HG03095 (cell line): ENCODE measurements around the gene ITSN1.

Source experiments
- ATAC-seq: cut with Tn5 transposase; IDR thresholded peaks from one replicate; pipeline ENCODE4 v1.9.1; 2021; ENCODE audit warnings: moderate library complexity; ENCODE audit not compliant: unreplicated experiment

The ITSN1 gene

DNA sequence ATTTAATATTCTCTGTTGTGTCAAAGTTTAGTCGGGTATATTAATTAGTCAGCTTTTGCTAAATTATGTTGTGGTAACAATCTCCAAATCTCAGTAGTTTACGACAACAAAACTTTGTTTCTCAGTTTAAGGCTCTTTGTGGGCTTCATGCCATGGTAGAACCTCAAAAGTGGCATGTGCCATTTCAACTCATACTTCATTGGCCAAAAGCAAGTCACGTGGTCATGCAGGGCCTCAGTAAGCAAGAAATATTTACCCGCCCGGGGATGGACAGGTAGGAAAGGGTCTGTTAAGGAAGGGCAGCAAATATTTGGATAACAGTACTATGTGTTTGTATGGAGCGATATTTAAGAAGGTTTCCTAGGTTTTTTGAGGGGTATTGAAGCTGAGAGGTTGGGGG lies 38.6 kb downstream of the ITSN1 start:
- ATAC-seq, result no peak

DNA sequence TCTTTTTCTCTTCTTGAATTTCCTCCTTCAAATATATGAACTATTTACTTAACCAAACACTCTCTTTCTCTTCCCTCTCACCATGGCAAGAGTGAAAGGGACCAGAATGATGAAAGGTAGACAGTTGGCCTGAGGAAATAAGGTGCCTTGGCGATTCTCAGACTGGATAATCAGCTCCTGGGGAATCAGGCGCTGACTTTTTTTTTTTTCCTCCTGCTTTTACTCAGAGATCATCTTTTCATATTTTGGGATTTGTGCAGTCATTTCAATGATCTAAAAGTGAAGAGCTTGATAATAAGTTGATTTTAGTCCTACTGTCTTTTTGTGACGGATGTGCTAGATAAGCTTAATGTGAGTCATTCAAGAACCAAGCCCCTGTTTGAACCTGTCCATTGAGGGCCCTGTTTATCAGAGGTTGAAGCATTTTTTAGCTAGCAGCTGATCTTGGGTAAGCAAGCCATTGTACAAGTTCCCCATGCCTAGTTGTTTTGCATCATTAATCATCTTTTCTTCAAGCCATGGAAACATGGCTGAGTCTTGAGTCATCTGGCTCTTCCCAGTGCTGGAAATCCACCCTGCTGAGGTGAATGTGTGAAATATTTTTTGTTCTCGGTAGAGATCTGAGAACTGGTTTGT lies 40.8 kb downstream of the ITSN1 start:
- no peak for ATAC-seq

DNA sequence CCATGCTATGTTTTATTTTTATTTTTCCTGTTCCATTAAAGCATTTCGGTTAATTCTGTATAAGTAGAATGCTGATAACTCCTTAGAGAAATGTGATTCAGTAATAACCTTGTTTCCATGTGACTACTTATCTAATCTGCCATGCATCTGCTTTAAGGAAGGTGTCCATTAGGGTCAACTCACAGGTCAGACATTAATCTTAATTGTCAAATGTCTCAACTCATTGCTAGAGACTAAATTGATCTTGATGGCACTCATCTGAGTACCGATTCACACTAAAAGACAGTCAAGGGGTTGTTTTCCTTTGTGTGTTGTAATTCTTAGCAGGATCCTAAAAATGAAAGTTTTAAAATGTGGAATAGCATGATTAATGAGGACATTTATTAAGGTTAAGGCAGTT lies 41.8 kb downstream of the ITSN1 start:
- ATAC-seq, result no peak

DNA sequence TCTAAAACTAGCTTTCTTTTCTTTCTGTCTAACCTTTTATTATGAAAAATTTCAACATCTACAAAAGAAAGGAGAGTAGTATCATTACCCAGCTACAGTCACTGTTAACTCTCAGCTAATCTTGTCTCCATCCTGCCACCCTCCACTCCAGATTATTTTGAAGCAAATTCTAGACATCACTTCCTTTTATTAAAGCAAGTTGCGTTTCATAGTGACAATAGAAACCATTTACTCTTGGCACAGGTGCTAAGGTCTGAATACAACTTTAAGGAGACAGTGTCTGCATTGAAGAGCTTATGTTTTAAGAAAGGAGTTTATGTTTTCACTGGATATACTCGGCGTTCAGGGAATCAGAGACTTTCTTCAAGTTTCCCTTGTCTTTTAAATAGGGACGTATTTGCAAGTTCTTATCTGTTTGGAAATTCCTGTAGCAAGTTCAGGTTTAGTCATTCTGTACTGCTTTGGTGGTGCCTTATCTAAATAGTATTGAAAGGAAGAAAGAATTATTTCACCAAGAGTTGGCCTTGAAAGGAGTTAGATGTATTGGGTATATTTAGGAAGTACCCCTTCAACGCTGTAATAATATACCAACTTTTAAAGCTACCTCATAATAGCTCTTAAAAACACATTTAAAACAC lies 42.7 kb downstream of the ITSN1 start:
- ATAC-seq, result no peak

DNA sequence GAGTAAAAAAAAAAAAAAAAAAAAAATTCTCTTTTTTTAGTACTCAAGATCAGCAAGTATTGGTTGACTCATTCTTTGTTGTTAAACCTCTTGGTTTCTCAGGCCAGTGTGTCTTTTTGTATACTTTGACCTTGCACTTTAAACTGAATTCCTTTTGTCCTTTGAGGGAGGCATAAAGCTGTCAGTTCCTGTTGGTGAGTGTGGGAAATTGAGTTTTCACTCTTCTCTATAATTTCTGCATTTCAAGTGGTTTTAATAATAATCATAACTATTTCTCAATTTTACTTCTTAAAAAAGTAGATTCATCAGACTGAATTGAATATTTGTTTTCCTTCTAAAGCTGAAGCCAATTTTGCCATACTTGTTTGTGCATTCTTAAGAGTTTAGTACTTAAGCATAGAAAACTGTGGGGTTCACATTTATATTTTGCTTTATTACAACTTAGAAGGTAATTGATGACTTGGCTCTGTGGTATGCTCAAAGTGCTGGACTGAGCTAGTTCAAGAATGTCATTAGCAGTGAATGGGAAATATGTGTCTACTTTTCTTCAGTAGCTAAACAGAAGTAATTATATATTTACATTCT lies 43.4 kb downstream of the ITSN1 start:
- ATAC-seq, result no peak

DNA sequence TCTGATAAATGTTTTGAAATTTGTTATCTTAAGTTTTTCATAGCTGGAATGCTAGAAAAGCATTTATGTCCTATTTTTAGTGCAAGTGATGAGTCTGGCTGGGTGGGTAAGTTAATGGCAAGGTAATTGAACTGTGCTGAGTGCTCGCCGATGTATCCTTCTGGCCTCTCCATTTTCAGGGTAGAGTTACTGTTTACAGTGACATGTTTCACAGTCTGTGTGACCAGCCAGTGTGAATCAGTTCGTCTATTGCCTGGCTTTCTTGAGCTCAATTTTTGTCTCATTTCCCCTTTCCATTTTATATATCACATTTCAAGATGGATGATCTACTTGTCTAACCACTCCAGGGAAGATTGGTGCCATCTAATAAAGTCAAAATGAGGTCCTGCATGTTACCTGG lies 44.1 kb downstream of the ITSN1 start:
- ATAC-seq, result no peak

DNA sequence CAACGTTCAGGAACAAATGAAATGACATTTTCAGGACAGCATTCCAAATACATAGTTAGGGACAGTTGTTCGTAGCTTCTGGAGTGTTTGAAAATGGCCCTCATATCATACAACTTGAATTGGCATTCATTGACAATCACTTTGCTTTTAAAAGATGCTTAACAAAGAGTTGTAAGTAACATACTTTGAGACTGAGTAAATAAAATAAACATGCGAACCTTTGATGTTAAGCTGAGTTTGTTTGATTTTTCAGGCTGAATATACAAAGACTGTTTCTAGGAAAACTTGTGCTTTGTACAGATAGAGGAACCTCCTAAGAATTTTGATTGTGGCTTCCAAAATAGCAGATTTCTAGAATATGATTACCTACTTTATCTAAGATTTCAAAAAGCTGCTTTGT lies 45.3 kb downstream of the ITSN1 start:
- no peak for ATAC-seq

DNA sequence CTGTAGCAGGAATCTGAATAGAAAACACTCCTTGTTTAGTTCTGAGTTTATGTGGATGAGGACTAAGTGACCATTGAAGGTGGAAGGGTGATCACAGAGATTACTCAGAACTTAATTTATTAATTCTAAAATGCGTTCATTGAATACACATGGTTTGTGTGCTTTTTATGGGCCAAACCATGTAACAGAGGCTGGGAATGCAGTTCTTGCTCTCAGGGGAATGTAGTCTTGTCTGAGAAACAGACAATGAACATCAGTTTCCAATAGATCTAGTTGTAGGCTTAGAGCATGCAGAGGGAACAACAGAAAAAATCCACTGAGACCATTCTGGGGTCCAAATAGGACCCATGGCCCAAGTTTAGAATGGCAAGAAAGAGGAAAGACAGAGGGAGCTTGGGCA lies 46.1 kb downstream of the ITSN1 start:
- ATAC-seq, result no peak

DNA sequence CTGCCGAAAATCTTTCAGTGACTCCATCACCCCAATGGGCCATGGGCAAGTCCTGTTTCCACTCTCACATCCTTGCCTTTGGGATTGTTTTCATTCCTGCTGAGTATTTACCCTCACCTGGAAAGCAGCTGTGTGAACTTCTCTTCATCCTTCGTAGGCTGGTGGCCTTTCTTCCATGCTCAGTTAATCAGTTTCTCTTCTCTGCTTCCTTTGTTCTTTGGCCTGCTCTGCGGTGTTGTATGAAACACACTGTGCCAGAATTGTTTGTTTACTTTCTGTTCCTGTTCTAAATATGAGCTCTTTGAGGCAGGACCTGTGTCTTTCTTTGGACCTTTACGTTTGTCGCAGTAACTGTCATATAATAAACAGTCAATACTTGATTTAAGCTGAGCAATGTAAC lies 48.6 kb downstream of the ITSN1 start:
- ATAC-seq, result no peak

DNA sequence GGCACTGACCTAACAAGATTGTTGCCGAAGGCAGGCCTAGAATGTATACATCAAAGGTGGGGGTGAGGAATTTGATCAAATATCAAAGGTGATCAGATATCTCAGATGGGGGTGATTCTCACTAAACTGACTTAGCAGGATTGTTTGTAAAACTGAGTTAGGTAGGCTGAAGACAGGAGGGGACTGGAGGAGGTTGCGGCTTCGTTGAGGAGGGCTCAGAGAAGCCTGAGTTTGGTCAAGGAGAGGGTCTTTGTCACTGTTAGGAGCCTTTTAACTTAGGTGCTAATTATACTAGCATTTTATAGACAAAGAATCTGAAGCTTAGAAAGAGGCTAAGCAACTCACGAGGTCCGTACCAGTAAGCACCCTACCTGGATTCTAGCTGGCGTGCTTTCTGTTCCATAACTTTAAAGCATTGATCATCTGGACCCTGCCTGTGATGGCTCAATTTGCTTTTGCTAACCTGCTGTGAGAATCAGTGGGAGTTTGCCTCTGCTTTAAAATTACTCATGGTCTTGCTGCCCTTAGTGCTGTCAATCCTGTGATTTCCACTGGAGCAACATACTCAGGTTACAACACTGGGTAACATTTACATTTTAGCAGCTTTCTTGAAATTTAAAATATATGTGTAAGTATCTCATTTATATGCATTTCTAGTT lies 49.8 kb downstream of the ITSN1 start:
- ATAC-seq, result no peak

DNA sequence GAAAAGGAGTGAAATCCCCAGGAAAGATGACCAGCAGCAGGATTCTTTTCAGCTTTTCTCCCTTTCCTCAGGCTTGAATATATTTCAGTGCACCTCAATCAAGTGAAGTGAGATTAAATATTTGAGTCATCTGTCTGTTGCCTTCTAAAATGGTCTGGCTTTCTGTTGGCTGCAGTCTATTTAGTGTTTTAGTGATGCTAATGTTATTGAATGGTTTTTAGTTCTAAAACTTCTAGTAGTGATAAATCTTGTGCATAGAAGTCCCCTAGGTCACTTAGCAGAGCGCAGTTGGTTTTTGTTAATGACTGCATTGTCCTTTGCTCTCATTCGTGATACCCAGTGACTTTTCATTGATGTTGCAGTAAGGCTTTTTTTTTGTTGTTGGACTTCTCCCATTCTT lies 53.5 kb downstream of the ITSN1 start:
- ATAC-seq, result no peak

DNA sequence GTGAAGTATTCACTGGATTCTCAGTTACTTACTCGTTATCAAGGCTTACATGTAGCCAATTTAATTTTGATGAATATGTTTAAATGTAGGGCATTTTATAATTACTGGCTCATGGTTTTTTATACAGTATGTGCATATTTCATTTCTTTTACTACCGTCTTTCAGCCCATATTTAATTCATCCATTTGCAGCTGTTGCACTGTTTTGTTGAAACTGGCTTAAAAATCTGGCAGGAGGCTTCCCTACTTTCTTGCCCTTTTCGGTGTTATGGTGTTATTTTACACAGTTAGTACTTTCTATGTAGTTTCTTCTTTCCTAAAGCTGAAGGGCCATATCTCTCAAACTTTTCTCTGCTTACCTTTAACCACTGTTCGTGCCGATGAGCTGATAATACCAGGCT lies 54.2 kb downstream of the ITSN1 start:
- no peak for ATAC-seq

DNA sequence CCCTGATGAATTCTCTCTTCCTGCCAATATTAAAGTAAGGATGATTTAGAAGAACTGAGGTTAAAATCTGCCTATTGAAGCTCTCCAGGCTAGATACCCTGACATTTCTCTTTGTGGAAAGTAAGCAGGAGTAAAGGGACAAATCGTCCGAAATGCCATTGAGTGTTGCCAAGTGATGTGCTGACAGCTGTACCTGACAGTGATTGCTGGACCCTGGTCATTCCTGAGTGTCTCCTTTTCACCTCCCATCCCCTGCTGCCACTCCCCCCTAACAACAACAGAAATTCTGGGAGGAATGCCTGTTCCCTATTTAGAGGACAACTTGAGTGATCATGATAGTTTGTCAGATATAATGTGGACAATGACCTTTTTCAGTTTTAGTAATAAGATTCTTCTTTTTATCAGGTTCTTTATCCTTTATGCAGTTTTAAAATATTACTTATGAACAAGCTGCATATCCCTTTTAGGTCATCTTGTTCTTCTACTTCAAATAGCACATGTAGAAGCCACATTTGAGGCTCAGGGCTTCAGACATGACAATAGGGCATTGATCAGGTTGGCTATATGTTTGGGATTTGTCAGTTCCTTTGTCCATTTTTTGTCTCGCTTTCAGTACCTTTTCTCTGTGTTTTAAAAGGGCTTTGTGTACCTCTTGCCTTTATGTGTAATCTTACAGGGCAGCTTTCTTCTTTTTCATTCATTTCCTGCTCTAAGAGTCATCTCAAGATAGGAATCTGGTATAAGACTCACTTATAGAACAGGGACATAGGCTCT lies 56.0 kb downstream of the ITSN1 start:
- ATAC-seq, result no peak

DNA sequence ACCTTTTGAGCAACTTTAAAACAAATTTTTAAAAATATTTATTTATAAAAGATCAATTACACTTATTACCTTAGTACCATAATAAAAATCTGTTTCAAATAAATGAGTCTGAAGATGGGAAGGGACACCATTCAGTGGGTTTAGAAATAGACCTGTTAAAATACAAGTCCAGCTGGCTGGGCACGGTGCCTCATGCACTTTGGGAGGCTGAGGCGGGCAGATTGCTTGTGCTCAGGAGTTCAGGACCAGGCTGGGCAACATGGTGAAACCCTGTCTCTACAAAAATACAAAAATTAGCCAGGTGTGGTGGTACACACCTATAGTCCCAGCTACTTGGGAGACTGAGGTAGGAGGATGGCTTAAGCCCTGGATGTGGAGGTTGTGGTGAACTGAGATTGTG lies 57.0 kb downstream of the ITSN1 start:
- no peak for ATAC-seq

DNA sequence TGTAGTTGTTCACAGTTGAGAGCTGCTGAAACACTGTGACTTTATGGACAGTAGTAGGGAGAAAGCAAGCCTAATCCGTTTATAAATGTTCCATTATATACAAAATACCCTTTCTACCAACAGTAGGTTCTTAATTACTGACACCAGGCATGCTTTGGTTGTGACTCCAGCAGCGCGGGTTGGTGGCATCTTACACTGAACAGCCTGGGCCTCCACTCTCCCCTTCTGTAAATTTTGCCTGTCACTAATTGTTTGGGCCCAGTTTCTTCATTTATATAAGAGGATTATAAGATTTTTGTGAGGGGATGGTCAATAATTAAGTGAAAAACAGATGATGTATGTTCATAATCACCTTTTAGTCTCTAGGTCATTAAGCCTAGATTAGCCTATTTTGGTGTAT lies 58.2 kb downstream of the ITSN1 start:
- no peak for ATAC-seq

DNA sequence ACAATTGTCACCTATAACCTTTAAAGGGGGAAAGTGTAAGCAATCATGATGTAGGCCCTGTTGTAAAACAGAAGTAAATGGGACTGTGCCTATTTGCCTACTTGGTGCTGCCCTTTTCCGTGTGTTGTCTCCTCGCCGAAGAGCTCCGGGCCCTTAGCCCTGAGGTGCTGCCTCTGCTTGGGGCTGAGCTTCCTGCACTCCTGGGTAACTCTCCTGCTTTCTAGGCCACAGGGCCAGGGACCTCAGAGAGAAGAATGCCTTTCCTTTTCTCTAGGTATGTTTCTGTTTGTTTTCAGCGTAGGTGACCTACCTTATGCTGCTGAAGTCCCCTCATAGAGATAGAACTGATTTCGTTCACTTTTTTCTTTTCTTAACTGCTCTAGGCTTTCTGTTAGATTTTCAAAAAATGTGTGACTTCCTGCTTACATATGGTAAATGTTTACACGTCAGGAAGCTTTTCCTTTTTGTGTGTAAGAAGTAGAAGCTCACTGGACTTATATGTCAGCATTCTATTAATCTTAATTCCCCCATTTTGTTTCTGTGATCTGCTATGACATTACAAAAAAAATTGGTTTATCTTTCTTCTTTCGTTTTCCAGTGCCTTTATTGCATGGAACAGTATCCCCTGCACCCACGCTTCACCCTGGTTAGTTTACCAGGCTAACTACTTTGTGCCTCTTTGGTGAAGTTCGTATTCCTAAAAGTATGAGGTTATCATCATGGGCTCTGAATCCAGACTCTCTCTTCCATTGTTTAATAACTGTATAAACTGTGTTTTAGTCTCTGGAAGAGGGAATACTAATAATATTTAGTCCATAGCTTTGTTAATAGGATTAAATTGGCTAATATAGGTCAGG lies 61.7 kb downstream of the ITSN1 start:
- ATAC-seq, result no peak

DNA sequence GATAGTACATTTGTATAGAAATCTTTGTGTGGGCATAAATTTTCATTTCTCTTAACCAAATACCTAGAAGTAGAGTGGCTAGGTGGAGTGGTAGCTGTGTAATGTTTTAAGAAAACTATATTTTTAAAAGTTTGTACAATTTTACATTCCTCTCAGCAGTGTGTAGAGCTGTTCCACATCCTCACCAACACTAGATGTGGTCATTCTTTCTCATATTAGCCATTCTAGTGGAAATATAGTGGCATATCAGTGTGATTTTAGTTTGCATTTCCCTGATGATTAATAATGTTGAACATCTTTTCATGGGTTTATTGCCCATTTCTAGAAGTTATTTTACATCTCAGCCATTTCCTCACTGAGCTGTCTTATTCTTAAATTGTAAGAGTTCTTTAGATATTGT lies 65.5 kb downstream of the ITSN1 start:
- no peak for ATAC-seq

DNA sequence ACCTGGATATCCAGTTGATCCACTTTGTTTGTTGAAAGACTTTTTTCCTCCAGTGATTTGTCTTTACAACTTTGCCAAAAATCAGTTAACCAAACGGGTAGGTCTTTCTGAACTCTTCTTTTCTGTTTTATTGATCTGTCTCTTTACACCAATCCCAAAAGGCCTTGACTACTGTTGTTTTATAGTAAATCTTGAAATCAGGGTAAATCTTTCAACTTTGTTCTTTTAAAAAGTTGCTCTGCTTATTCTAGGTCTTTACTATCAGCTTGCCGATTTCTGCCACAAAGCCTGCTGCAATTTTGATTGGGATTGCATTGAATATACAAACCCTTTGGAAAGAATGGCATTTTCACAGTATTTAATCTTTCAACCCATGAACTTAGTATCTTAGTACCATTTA lies 66.6 kb downstream of the ITSN1 start:
- no peak for ATAC-seq

DNA sequence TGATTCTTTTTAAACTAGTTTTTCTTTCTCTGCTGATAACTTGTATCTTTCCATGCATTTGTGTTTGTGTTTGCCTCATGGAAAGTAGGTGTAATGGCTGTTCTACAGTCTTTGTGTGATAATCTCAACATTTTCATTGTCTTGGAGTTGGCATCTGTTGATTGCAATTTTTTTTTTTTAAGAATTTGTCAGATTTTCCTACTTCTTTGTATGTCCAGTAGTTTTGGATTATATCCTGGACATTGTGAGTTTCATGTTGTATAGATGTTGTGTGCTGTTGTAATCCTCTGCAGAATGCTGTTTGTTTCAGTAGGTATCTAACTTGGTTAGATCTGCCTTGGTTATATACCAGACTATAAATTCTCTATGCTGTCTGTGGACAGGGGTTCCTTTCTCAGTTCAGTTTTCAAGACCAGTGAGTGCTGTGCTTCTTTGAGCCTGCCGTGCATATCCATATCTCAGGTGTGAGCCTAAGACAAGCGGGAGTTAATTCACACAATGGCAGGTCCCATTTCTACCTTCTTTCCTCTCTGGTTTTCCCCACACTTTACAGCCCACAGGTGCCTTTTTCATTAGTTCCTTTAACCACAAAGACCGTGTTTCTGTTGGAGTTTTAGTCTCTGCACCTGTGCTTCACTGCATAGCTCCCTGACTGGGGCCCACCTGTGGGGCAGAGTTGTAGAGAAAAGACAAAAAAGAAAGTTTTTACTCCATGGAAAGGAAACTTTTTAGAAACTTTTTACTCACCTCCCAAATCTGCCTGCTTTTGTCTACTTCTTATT lies 69.9 kb downstream of the ITSN1 start:
- ATAC-seq, result no peak

DNA sequence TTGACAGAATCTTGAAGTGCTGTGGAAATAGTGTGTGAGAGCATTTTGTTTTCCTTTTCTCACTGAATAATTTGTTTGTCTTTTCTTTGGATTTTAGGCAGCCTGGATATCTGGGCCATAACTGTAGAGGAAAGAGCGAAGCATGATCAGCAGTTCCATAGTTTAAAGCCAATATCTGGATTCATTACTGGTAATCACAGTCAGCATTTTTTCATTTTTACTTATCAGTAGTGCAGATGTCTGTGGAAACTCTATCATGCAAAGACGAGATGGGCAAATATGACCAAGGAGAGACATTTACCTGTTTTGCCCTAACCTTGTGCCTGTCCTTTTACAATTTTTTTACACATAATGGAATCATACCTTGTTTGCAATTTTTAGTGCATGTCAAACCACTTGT lies 78.8 kb downstream of the ITSN1 start:
- ATAC-seq, result no peak
